ENCODE data around the gene HHIPL1.

Gene HHIPL1

GRCh38 chr14:99662846-99663245 lies 17.9 kb downstream of the HHIPL1 start:
- DNase-seq, result no peak

DNA sequence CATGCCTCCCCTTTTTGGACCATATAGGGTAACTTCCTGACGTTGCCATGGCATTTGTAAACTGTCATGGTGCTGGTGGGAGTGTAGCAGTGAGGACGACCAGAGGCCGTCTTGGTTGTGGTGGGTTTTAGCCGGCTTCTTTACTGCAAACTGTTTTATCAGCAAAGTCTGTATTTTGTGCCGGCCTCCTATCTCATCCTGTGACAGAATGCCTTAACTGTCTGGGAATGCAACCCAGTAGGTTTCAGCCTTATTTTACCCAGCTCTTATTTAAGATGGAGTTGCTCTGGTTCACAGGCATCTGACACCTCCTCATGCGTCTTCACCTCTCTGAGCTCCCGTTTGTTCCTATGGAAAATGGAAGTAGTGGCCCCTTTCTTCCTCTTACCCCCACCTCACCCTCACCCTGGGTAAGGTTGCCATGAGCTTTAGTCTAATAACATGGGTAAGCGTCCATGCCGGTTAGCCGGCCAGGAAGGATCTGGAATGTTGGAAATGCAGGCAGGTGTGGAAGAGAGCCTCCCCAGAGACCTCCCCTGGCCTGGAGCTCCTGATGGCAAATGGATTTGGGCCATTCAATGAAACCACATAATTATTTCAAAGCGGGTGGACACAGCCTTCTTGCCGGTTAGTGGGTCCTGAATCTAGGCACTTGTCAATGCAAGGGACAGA lies 18.6 kb downstream of the HHIPL1 start:
- no peak for DNase-seq

DNA sequence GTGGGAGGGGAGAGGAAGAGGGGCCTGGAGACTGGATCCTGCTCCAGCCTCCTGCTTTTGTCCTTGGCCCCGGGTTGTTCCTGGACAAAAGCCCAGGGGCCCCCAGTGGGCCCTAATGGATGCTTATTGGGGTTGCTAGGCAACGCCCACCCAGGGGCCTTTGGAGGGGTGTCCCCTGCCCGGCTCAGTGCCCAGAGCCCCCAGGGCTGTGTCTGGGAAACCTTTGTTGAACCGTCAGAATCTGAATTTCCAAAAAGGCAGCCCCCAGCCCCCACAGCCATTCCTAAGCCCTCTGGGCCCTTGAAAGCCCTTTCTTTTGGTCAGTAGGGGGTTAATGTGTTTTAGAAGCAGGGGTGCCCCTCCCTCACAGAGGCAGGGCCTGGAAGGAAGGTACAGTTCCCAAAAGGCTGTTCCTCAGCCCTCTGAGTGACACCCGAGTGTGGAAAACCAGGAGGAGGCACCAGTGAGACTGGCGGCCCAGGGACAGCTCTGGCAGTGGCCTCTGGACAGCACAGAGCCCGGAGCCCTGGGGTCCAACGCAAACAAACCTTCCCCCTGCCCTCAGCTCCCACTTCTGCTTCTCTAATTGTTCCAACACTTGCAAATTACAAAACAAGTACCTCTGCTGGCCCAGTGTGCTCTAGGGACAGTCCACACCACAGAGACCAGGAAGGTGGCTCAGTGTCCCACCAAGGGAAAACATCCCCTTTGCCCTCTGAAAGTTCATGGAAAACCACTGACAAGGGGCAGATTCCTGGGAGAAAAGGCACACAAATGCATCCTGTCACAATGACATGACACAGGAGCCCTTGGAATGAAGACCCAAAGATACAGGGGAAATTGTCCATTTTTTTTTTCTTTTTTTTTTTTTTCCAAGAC lies 19.4 kb downstream of the HHIPL1 start:
- DNase-seq, result no peak

DNA sequence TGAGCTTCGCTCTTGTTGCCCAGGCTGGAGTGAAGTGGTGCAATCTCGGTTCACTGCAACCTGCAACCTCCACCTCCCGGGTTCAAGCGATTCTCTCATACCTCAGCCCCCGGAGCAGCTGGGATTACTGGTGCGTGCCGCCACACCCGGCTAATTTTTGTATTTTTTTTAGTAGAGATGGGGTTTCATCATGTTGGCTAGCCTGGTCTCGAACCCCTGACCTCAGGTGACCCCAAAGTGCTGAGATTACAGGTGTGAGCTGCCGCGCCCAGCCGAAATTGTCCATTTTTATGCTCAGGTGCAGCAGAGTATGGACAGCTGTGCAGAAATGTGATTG lies 20.0 kb downstream of the HHIPL1 start:
- DNase-seq, result no peak

DNA sequence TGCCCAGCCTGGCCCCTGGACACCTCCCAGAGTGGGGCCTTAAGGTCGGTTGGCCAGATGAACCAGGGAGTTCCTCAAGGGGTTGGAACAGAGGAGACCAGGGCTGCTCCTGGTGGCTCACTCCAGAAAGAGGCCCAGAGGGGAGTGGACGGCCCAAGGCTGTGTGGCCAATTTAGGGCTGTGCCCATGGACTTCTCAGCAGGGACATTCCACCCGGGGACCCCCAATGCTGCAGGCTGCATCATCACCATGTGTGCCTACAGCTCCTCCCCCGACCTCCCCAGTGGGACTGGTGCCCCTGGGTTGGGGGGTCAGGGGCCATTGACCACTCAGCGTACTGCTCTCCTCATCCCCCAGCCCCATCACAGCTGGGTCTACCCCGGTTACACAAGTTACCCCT lies 21.6 kb downstream of the HHIPL1 start:
- DNase-seq, result no peak

- DNase-seq, result no peak
Observed at GRCh38 chr14:99667045-99667444, 22.1 kb downstream of the HHIPL1 start.

DNA sequence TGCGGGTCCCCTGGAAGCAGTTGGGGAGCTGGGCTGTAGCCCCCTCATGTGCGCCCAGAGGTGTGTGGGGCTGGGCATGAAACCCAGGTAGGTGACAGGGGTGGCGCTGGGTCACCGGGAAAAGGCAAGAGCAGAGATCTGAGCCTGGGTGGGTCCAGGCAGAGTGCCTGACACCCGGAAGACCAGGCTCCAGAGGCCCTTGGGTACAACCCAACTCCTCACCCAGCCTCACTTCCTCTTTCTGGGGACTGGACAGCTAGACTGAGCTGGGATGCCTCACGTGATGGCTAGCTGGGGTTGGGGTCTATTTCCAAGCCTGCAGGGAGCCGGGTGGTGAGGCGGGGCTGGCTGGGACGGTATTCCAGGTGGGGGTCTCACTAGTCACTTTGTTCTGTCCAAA lies 22.9 kb downstream of the HHIPL1 start:
- DNase-seq, result no peak

- DNase-seq, result no peak
Observed at GRCh38 chr14:99668307-99669295, 23.7 kb downstream of the HHIPL1 start.

DNA sequence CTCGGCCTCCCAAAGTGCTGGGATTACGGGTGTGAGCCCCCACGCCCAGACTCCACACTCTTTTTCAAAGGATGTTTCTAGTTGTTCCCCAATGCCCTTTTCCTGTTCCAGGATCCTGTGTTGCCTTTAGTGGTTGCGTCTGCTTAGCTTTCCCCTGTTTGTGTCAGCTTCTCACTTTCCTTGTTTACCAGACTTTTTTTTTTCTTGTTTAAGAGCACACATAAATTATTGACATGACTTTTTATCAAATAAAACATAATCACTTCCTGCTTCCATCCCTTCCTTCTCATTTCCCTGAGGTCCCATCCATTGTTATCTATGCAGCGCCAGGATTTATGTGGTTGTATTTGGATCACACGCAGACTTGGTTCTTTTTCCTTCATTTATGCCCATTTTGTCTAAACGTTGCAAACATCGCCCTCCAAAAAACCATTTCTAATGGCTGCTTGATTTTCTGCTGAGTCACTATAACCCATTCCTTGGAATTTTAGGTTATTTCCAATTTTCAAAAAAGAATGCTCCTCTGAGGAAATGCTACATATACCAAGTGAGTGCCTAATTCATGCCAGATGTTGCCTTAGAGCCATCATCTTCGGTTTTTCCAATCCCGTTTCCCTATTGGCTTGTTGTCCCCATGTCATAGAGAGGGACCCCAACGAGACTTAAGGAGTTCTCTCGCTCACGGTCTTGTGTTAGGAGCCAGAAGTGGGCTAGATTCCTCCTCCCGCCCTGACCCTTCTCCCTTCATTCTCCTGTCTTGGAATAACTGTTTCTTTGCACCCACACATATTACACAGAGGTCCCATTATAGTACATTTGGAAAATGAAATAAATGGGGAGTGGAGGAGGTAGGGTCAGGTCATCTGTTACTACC lies 25.7 kb downstream of the HHIPL1 start:
- no peak for DNase-seq

DNA sequence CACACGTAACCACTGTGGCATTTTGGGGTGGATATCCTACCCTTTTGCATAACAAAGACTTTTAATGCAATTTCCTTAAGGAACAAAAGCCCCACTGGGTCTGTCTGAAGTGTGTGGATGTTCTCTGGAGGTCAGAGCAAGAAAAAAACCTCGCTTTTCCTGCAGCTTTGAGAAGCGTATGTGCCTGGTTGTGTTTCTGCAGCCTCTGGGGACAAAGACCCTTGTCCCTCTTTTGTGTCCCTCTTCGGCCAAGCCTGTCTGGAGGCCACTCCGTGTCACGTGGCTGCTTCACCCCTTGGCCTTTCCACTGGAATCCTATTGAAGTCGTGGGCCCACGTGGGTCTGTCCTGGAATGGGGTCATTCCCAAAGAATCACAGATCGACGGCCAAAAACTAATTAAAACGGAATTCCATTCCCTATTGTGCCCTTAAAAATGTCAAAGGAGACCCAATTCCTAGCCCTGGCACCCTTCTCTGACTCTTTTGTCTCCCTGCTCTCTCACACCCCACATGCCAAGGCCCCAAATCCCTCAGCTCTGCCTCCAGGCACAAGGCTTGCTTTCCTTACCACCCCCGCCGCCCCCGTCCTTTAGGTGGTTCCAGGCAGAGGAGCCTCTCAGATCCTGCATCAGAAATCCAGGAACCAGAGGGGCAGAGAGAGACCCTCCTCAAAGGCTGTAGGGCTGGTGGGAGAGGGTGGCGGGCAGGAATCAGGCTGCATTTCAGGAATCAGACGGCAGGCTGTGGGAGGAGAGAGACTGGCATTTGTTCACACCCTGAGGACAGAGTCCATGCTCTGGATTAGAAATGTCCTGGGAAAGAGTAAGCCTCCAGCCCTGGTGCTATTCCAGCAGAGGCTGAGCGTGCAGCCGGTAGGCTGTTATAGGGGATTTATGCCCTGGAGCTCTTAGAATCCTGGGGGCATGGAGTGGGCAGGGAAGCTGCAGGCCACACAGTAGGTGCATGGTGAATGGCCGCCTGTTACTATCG lies 26.6 kb downstream of the HHIPL1 start:
- no peak for DNase-seq

- DNase-seq, result no peak
Observed at GRCh38 chr14:99672506-99673304, 27.8 kb downstream of the HHIPL1 start.

DNA sequence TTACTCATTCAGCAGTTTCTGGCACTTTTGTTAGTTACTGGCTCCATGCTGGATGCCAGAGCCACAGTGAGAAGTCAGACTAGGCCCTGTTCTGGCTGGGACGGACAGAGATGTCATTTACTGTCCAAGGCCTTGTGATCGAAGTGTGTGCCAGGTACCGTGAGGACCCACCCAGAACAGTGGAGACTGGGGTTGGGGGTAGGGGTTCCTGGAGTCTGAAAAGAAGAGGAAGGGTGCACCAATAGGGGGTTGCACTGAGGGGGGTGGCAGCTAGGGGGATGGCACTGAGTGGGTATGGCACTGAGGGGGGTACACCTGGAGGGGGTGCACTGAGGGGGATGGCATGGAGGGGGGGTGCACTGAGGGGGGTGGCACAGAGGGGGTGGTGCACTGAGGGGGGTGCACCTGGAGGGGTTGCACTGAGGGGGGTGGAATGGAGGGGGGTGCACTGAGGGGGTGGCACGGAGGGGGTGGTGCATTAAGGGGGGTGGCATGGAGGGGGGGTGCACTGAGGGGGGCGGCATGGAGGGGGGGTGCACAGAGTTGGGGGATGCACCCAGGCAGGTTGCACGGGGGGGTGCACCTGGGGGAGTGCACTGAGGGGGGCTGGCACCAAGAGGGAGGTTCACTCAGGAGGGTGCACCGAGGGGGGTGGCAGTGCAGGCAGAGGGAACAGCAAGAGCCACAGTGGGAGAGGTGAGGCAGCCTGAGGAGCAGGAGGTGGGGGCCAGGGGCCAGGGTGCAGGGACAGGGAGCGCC lies 28.6 kb downstream of the HHIPL1 start:
- DNase-seq, result no peak

- DNase-seq, result no peak
Observed at GRCh38 chr14:99674064-99674650, 29.2 kb downstream of the HHIPL1 start.

- no peak for DNase-seq
Observed at GRCh38 chr14:99674776-99675381, 29.9 kb downstream of the HHIPL1 start.

DNA sequence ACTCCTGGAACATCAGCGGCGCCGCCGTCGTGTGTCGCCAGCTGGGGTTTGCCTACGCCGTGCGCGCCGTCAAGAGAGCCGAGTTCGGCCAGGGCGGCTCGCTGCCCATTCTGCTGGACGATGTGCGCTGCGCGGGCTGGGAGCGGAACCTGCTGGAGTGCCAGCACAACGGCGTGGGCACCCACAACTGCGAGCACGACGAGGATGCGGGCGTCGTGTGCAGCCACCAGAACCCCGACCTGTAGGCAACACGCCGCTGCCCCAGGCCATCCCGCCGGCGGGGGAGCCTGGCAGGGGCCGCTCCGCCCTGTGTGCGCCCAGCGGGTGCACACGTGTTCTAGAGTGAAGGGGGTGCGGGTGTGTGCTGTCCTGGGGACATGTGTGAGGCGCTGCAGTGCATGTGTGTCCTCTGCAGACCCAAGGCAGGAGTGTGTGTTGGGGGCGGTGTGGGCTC lies 30.5 kb downstream of the HHIPL1 start:
- DNase-seq, result no peak

GRCh38 chr14:99675951-99676350 lies 31.0 kb downstream of the HHIPL1 start:
- no peak for DNase-seq

DNA sequence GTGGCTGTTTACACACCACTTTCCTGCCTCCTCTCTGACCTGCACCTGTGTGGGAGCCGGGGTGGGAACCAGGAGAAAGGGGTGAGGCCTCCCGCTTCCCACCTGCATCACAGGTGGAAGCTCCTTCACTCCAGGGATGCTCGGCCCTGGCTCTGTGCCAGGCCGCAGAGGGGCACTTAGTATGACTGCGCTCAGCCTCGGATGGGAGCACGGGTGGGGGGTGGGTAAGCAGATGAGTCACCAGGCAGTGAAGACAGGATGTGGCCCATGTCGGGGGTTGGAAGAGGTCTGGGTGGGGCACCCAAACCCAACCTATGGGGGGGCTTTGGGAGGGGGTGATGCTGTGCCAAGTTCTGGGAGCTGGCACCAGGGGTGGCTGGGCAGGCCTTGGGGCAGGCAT lies 31.7 kb downstream of the HHIPL1 start:
- no peak for DNase-seq
